MCF 10A (cell line): ENCODE measurements around the gene ERMARD. TPM values are rescaled to one million over a fixed set of nuclear protein-coding genes. Genes with fewer than 3 reads are reported as not detected.

Experiments
- BruUV-seq: library from RNA; stranded (reverse); fragments of 400-500 nt; replicated peaks from 2 replicates; lab custom pipeline; 2021; lab: Mats Ljungman, UMichigan
- CTCF ChIA-PET: fragments of 300-600 bp; sonication (Branson Sonifier 250); formaldehyde crosslinking; extraction: SDS; loops from one replicate; lab custom pipeline; 2021; ENCODE audit warnings: antibody characterized with exemption, inconsistent platforms; lab: Yijun Ruan, JAX
- POLR2A ChIA-PET: fragments of 300-600, 350-650 bp; sonication (Branson Sonifier 250); formaldehyde crosslinking; extraction: SDS; loops from one replicate; lab custom pipeline; 2020; ENCODE audit warnings: antibody characterized with exemption, inconsistent platforms; lab: Yijun Ruan, JAX
- DNase-seq: peaks from one replicate; pipeline ENCODE4 v3.0.0-alpha.2; 2018; ENCODE audit not compliant: unreplicated experiment
- H3K27ac Mint-ChIP-seq: one replicate; pipeline ENCODE4 v1.8.0; 2022; ENCODE audit warnings: mild to moderate bottlenecking, low read depth, mixed read lengths; ENCODE audit not compliant: unreplicated experiment
- H3K27me3 Mint-ChIP-seq: one replicate; pipeline ENCODE4 v1.8.0; 2022; ENCODE audit warnings: mixed read lengths; ENCODE audit not compliant: insufficient read depth, unreplicated experiment
- H3K36me3 Mint-ChIP-seq: one replicate; pipeline ENCODE4 v1.8.0; 2022; ENCODE audit warnings: mild to moderate bottlenecking, moderate library complexity, mixed read lengths; ENCODE audit not compliant: insufficient read depth, unreplicated experiment
- H3K4me1 Mint-ChIP-seq: one replicate; pipeline ENCODE4 v1.8.0; 2022; ENCODE audit warnings: mixed read lengths; ENCODE audit not compliant: insufficient read depth, unreplicated experiment
- H3K4me3 Mint-ChIP-seq: one replicate; pipeline ENCODE4 v1.8.0; 2022; ENCODE audit warnings: mild to moderate bottlenecking, moderate library complexity, mixed read lengths; ENCODE audit not compliant: unreplicated experiment
- H3K9me3 Mint-ChIP-seq: one replicate; pipeline ENCODE4 v1.8.0; 2022; ENCODE audit warnings: mixed read lengths; ENCODE audit not compliant: unreplicated experiment
- intact Hi-C: fragments of 100-400 bp; cut with micrococcal nuclease; formaldehyde crosslinking; loops from 2 replicates; pipeline ENCODE4 v1.14.1; 2022
- total RNA-seq: library from RNA; stranded (reverse); gene quantifications from 2 replicates; pipeline ENCODE4 v1.2.3, GENCODE V29; 2022
- TF ChIP-seq, protein P1 (sequence below): fragments of 200-600 bp; IDR thresholded peaks from one replicate; pipeline ENCODE4 v1.8.0; 2022; ENCODE audit warnings: antibody characterized with exemption, mild to moderate bottlenecking; ENCODE audit not compliant: unreplicated experiment

ERMARD gene
- total RNA-seq, 1 experiment from 2014 or later: 42.8 TPM

GRCh38 chr6:169741344-169741743, 10.1 kb upstream of the ERMARD start:
- no TSS peak for BruUV-seq
- peaks cover 9% of the 10 kb centered on the region for H3K27me3 Mint-ChIP-seq
- TF ChIP-seq, protein P1, sequence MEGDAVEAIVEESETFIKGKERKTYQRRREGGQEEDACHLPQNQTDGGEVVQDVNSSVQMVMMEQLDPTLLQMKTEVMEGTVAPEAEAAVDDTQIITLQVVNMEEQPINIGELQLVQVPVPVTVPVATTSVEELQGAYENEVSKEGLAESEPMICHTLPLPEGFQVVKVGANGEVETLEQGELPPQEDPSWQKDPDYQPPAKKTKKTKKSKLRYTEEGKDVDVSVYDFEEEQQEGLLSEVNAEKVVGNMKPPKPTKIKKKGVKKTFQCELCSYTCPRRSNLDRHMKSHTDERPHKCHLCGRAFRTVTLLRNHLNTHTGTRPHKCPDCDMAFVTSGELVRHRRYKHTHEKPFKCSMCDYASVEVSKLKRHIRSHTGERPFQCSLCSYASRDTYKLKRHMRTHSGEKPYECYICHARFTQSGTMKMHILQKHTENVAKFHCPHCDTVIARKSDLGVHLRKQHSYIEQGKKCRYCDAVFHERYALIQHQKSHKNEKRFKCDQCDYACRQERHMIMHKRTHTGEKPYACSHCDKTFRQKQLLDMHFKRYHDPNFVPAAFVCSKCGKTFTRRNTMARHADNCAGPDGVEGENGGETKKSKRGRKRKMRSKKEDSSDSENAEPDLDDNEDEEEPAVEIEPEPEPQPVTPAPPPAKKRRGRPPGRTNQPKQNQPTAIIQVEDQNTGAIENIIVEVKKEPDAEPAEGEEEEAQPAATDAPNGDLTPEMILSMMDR: no peak
- H3K9me3 Mint-ChIP-seq: no peaks in the 10 kb centered on the region
- H3K27ac Mint-ChIP-seq: no peak overlapping the region
- no peaks in the 10 kb centered on the region for H3K4me1 Mint-ChIP-seq
- H3K36me3 Mint-ChIP-seq: no peaks in the 10 kb centered on the region
- CTCF ChIA-PET: interaction anchor here (0.7 kb wide), 1 partner anchor 506 kb away, joined by 3 read pairs; no protein-coding TSS in a partner anchor
- POLR2A ChIA-PET: interaction anchor here (1.2 to 1.8 kb wide), 2 partner anchors 9 to 10 kb away, joined by 5 to 9 read pairs; partner anchors contain the start of genes DYNLT2 and ERMARD
- intact Hi-C loops: no loop called here
- H3K4me3 Mint-ChIP-seq: no peak overlapping the region
- DNase-seq: no peak

GRCh38 chr6:169745405-169745804, 6.0 kb upstream of the ERMARD start:
- Mint-ChIP-seq H3K9me3 (no peaks in the 10 kb centered on the region), H3K27me3 (no peaks in the 10 kb centered on the region), H3K4me1 (peaks cover 6% of the 10 kb centered on the region), H3K36me3 (peaks cover 7% of the 10 kb centered on the region), H3K27ac (no peak overlapping the region), H3K4me3 (no peak overlapping the region)
- no TSS peak for BruUV-seq
- intact Hi-C loops: no loop called here
- no peak for DNase-seq
- TF ChIP-seq, protein P1: no peak
- ChIA-PET CTCF (no interaction called here), POLR2A (interaction anchor here (0.9 kb wide), 1 partner anchor 28 kb away, joined by 4 read pairs; no protein-coding TSS in a partner anchor)

DNA sequence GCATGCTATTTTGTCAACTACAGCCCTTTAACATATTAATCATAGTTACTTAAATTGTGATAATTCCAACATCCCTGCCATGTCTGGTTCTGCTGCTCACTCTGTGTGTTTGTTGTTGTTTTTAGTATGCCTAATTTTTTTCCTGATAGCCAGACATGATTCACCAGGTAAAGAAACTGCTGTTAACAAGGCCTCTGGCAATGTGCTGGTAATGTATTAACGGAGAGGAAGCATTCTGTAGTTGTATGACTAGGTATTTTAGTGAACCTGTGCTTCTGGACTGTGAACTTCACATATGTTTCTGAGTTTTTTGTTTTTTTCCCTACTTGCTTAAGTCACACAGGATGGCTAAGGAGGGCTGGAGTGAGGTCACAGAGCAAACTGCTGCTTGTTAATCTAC, 4.9 kb upstream of the ERMARD start:
- peaks cover 6% of the 10 kb centered on the region for H3K4me1 Mint-ChIP-seq
- H3K9me3 Mint-ChIP-seq: no peaks in the 10 kb centered on the region
- no peak for DNase-seq
- no peak overlapping the region for H3K27ac Mint-ChIP-seq
- no TSS peak for BruUV-seq
- CTCF ChIA-PET: interaction anchor here (0.7 kb wide), 1 partner anchor 559 kb away, joined by 3 read pairs; no protein-coding TSS in a partner anchor
- no peak overlapping the region for H3K4me3 Mint-ChIP-seq
- TF ChIP-seq, protein P1: no peak
- peaks cover 15% of the 10 kb centered on the region for H3K36me3 Mint-ChIP-seq
- POLR2A ChIA-PET: interaction anchor here (0.9 to 9.2 kb wide), 3 partner anchors 12 to 23 kb away, joined by 3 to 73 read pairs (median 3); partner anchors contain the start of gene PHF10
- intact Hi-C loops: no loop called here
- H3K27me3 Mint-ChIP-seq: no peaks in the 10 kb centered on the region

DNA sequence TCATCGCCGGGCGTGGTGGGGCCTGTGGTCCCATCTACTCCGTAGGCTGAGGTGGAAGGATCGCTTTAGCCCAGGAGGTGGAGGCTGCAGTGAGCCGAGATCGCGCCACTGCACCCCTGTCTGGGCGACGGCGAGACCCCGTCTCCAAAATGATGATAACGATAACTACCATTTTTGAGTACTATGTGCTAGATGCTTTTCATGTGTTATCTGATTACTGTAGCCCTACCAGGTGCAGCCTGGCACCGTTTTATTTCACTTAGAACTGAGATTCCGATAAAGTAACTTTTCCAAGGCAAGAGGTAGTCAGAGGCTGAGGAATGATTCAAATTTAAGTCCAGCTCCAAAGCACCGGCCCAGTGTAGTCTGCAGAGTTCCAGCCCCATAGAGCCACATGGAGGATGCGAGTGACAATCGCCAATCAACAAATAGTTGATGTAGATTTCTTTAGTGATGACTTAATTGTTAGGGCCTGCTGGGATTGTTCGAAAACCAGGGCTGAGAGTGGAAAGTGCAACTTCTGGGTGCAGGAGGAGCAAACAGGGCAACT, 727 bp downstream of the ERMARD start:
- Mint-ChIP-seq H3K9me3 (no peaks in the 10 kb centered on the region), H3K4me3 (peak overlapping the region; percentile 100), H3K36me3 (peaks cover 37% of the 10 kb centered on the region), H3K27ac (peak overlapping the region; percentile 100), H3K27me3 (no peaks in the 10 kb centered on the region), H3K4me1 (peaks cover 17% of the 10 kb centered on the region)
- DNase-seq: peak; percentile 5
- POLR2A ChIA-PET: interaction anchor here (0.6 to 9.2 kb wide), 23 partner anchors 9 to 832 kb away, joined by 3 to 73 read pairs (median 5); partner anchors contain the start of genes C6orf120, PDCD2, PHF10 and PSMB1
- CTCF ChIA-PET: interaction anchor here (0.6 to 1.0 kb wide), 3 partner anchors 20 to 55 kb away, joined by 3 to 4 read pairs (median 3); no protein-coding TSS in a partner anchor
- TF ChIP-seq, protein P1: no peak
- intact Hi-C loops: no loop called here
- BruUV-seq: TSS peak; percentile 54
